Fibroblast of lung (primary cell): ENCODE results near the gene NYNRIN. TPM values are rescaled to one million over a fixed set of nuclear protein-coding genes. Genes with fewer than 3 reads are reported as not detected.
"Not testable (repeated sequence)": the region's sequence is repeated elsewhere in the genome, so short reads cannot be mapped to it uniquely, and the experiment has no call there.

Experiments
- DNase-seq, 2 donors: peaks; one replicate each; pipeline versions ENCODE4 v3.0.0 to v3.0.0-alpha.2; 2010; ENCODE audit warnings: low read depth in 2 of 2
- H2AFZ ChIP-seq: 2 replicates; pipeline ENCODE4 v1.5.1; 2012; ENCODE audit warnings: low read length, control low read depth, inconsistent platforms
- H3K27ac ChIP-seq: 2 replicates; pipeline ENCODE4 v1.5.1; 2011; ENCODE audit warnings: low read length, control low read depth; ENCODE audit not compliant: insufficient read depth
- H3K27me3 ChIP-seq: 2 replicates; pipeline ENCODE4 v1.5.1; 2011; ENCODE audit warnings: mild to moderate bottlenecking, low read length; ENCODE audit not compliant: control insufficient read depth, insufficient read depth
- H3K36me3 ChIP-seq: 2 replicates; pipeline ENCODE4 v1.5.1; 2011; ENCODE audit warnings: low read length; ENCODE audit not compliant: control insufficient read depth, insufficient read depth
- H3K4me1 ChIP-seq: 2 replicates; pipeline ENCODE4 v1.5.1; 2011; ENCODE audit warnings: low read length; ENCODE audit not compliant: control insufficient read depth, insufficient read depth; ENCODE audit errors: extremely low read depth
- H3K4me2 ChIP-seq: 2 replicates; pipeline ENCODE4 v1.5.1; 2011; ENCODE audit warnings: low read length, control low read depth; ENCODE audit not compliant: insufficient read depth; ENCODE audit errors: extremely low read depth
- H3K4me3 ChIP-seq, 4 experiments: fragments of 200-600 bp in 1 of 4; sonication (generic) in 1 of 4; replicated peaks in 1 of 4; 2 replicates each; pipeline ENCODE4 v1.5.1; 2011 to 2016; ENCODE audit warnings: low read length in 4 of 4, low read depth in 3 of 4, mild to moderate bottlenecking in 3 of 4, control low read depth in 2 of 4, inconsistent platforms in 1 of 4, mixed read lengths in 1 of 4; ENCODE audit not compliant: insufficient read depth in 1 of 4; ENCODE audit errors: control extremely low read depth in 1 of 4
- H3K79me2 ChIP-seq: 2 replicates; pipeline ENCODE4 v1.5.1; 2012; ENCODE audit warnings: mild to moderate bottlenecking, low read length, inconsistent platforms; ENCODE audit not compliant: control insufficient read depth, insufficient read depth
- H3K9ac ChIP-seq: 2 replicates; pipeline ENCODE4 v1.5.1; 2011; ENCODE audit warnings: mild to moderate bottlenecking, low read length, control low read depth; ENCODE audit not compliant: insufficient read depth
- H3K9me3 ChIP-seq: 2 replicates; pipeline ENCODE4 v1.5.1; 2012; ENCODE audit warnings: low read depth, low read length; ENCODE audit not compliant: control insufficient read depth, insufficient read depth
- H4K20me1 ChIP-seq: 2 replicates; pipeline ENCODE4 v1.5.1; 2011; ENCODE audit warnings: low read length; ENCODE audit not compliant: control insufficient read depth, insufficient read depth; ENCODE audit errors: extremely low read depth
- CTCF ChIP-seq, 2 donors: IDR thresholded peaks in 1 of 2; conservative IDR thresholded peaks in 1 of 2; 1 replicate in 1 of 2; 2 replicates in 1 of 2; pipeline ENCODE4 v1.5.1; 2011 to 2012; ENCODE audit warnings: low read length in 2 of 2, control low read depth in 1 of 2, inconsistent platforms in 1 of 2, low read depth in 1 of 2, mild to moderate bottlenecking in 1 of 2
- EZH2 ChIP-seq: IDR thresholded peaks from 2 replicates; pipeline ENCODE4 v1.5.1; 2012; ENCODE audit warnings: low read length, control low read depth, mild to moderate bottlenecking; ENCODE audit errors: missing control alignments
- polyA plus RNA-seq, 2 donors: library from polyadenylated mRNA; depleted of rRNA in 1 of 2; stranded (reverse) in 1 of 2; unstranded in 1 of 2; fragments of >200 nt; gene quantifications; 2 replicates each; pipeline ENCODE4 v1.2.1, GENCODE V29; 2011 to 2012; ENCODE audit warnings: missing spikeins in 1 of 2
- total RNA-seq: library from RNA; depleted of rRNA; stranded (reverse); fragments of >200 nt; gene quantifications from 2 replicates; pipeline ENCODE4 v1.2.1, GENCODE V29; 2014

NYNRIN gene
- total and polyA plus RNA-seq, 2 donors (not counting 1 experiment from before 2014, with no cell fraction given): 7.7 to 16.2 TPM

DNA sequence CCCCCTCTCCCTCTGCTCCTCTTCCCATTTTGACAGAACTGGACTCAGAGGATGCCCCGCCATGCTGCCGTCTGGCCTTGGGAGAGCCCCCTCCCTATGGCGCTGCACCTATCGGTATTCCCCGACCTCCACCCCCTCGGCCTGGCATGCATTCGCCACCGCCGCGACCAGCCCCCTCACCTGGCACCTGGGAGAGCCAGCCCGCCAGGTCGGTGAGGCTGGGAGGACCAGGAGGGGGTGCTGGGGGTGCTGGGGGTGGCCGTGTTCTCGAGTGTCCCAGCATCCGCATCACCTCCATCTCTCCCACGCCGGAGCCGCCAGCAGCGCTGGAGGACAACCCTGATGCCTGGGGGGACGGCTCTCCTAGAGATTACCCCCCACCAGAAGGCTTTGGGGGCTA, 29.3 kb upstream of the NYNRIN start:
- no peaks in the 10 kb centered on the region for H3K27me3 ChIP-seq
- DNase-seq: no peak
- peak overlapping the region; percentile 87 for H3K4me2 ChIP-seq
- H3K79me2 ChIP-seq: peaks cover 9% of the 10 kb centered on the region
- H3K36me3 ChIP-seq: peaks cover 16% of the 10 kb centered on the region
- H3K9ac ChIP-seq: peak overlapping the region; percentile 91
- H2AFZ ChIP-seq: no peak overlapping the region
- H4K20me1 ChIP-seq: no peaks in the 10 kb centered on the region
- peaks cover 31% of the 10 kb centered on the region for H3K4me1 ChIP-seq
- H3K4me3 ChIP-seq: peak overlapping the region; percentile 56 to 100 (median 88)
- H3K9me3 ChIP-seq: no peaks in the 10 kb centered on the region
- peak overlapping the region; percentile 92 for H3K27ac ChIP-seq
- no peak for TF ChIP-seq CTCF (conservative IDR thresholded peaks at IDR 0.05 in 1 of 2, IDR thresholded peaks at IDR 0.05 in 1 of 2; ENCODE audit: low read depth in 1 of 2, low read length in 2 of 2)
- no peak for TF ChIP-seq EZH2

DNA sequence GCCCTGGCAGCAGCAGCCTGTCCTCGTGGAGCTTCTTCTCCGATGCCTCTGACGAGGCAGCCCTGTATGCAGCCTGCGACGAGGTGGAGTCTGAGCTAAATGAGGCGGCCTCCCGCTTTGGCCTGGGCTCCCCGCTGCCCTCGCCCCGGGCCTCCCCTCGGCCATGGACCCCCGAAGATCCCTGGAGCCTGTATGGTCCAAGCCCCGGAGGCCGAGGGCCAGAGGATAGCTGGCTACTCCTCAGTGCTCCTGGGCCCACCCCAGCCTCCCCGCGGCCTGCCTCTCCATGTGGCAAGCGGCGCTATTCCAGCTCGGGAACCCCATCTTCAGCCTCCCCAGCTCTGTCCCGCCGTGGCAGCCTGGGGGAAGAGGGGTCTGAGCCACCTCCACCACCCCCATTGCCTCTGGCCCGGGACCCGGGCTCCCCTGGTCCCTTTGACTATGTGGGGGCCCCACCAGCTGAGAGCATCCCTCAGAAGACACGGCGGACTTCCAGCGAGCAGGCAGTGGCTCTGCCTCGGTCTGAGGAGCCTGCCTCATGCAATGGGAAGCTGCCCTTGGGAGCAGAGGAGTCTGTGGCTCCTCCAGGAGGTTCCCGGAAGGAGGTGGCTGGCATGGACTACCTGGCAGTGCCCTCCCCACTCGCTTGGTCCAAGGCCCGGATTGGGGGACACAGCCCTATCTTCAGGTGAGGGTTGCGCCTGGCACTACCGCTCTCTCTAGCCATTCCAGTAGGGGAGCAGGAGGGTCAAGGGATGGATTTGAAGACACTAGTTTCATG, 28.7 kb upstream of the NYNRIN start:
- peaks cover 27% of the 10 kb centered on the region for H3K4me1 ChIP-seq
- H3K9ac ChIP-seq: no peak overlapping the region
- peaks cover 9% of the 10 kb centered on the region for H3K79me2 ChIP-seq
- no peak overlapping the region for H2AFZ ChIP-seq
- peak overlapping the region in 1 of 4 experiments; percentile 100 for H3K4me3 ChIP-seq
- H4K20me1 ChIP-seq: no peaks in the 10 kb centered on the region
- TF ChIP-seq EZH2 (no peak), CTCF (conservative IDR thresholded peaks at IDR 0.05 in 1 of 2, IDR thresholded peaks at IDR 0.05 in 1 of 2; ENCODE audit: low read depth in 1 of 2, low read length in 2 of 2) (no peak)
- no peak for DNase-seq
- no peak overlapping the region for H3K27ac ChIP-seq
- H3K9me3 ChIP-seq: no peaks in the 10 kb centered on the region
- H3K27me3 ChIP-seq: no peaks in the 10 kb centered on the region
- H3K36me3 ChIP-seq: peaks cover 16% of the 10 kb centered on the region
- H3K4me2 ChIP-seq: peak overlapping the region; percentile 27

- no peak for DNase-seq
Observed at GRCh38 chr14:24370748-24371147, 28.1 kb upstream of the NYNRIN start.

DNA sequence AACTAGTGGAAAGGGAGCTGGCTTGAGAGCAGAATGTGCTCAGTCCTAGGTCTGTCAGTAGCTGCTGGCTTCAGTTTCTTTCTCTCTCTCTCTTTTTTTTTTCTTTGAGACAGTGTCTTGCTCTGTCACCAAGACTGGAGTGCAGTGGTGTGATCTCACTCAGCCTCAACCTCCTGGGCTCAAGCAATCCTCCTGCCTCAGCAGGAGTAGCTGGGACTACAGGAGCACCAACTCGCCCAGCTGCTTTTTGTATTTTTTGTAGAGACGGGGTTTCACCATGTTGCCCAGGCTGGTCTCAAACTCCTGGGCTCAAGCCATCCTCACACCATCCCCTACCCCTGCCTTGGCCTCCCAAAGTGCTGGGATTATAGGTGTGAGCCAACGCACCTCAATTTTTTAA, 27.2 kb upstream of the NYNRIN start:
- H3K4me2 ChIP-seq: peak overlapping the region; percentile 15

More at GRCh38 chr14:24370748-24371147, 28.1 kb upstream of the NYNRIN start:
- no peak overlapping the region for H2AFZ ChIP-seq
- H3K4me2 ChIP-seq: peak overlapping the region; percentile 29
- H3K4me3 ChIP-seq: peak overlapping the region in 1 of 4 experiments; percentile 100
- H4K20me1 ChIP-seq: no peaks in the 10 kb centered on the region
- H3K27me3 ChIP-seq: no peaks in the 10 kb centered on the region
- H3K27ac ChIP-seq: no peak overlapping the region
- peaks cover 9% of the 10 kb centered on the region for H3K79me2 ChIP-seq
- no peaks in the 10 kb centered on the region for H3K9me3 ChIP-seq
- H3K4me1 ChIP-seq: peaks cover 23% of the 10 kb centered on the region
- H3K36me3 ChIP-seq: peaks cover 19% of the 10 kb centered on the region
- H3K9ac ChIP-seq: no peak overlapping the region
- TF ChIP-seq EZH2: no peak
- TF ChIP-seq CTCF (conservative IDR thresholded peaks at IDR 0.05 in 1 of 2, IDR thresholded peaks at IDR 0.05 in 1 of 2; ENCODE audit: low read depth in 1 of 2, low read length in 2 of 2): no peak

More for the DNA sequence above, 27.2 kb upstream of the NYNRIN start:
- not testable (repeated sequence) for DNase-seq, H3K9me3 ChIP-seq, H3K27me3 ChIP-seq, H3K79me2 ChIP-seq, H4K20me1 ChIP-seq, H3K9ac ChIP-seq, H3K27ac ChIP-seq, H2AFZ ChIP-seq
- Histone ChIP-seq H3K36me3 (peaks cover 26% of the 10 kb centered on the region), H3K4me1 (peaks cover 23% of the 10 kb centered on the region), H3K4me3 (peak overlapping the region in 1 of 4 experiments; percentile 100)
